IMR-90 (cell line): ENCODE measurements around the gene SORBS1. TPM values are rescaled to one million over a fixed set of nuclear protein-coding genes. Genes with fewer than 3 reads are reported as not detected.
A peak's percentile ranks its signal among the peaks of the same experiment; 100 is the strongest.

Source experiments
- ATAC-seq: fragments of 200-7000 bp; cut with Tn5 transposase; 2 replicates; pipeline ENCODE4 v1.9.1; 2020; ENCODE audit warnings: low read depth, mild to moderate bottlenecking, moderate library complexity
- BruUV-seq: library from RNA; stranded (reverse); fragments of 400-500 nt; replicated peaks from 2 replicates; lab custom pipeline; 2021; lab: Mats Ljungman, UMichigan
- CTCF ChIA-PET: fragments of 300-600 bp; formaldehyde crosslinking; extraction: SDS; loops from one replicate; lab custom pipeline; 2021; ENCODE audit warnings: antibody characterized with exemption; lab: Yijun Ruan, JAX
- POLR2A ChIA-PET: fragments of 300-600 bp; sonication (Branson Sonifier 250); formaldehyde crosslinking; loops from one replicate; lab custom pipeline; 2022; ENCODE audit warnings: antibody characterized with exemption; ENCODE audit not compliant: unreplicated experiment; lab: Charles Lee
- DNase-seq: peaks from one replicate; pipeline ENCODE4 v3.0.0; 2013
- H2AFZ ChIP-seq: replicated peaks from 2 replicates; pipeline ENCODE3; 2013; ENCODE audit warnings: low read length, mild to moderate bottlenecking; ENCODE audit not compliant: poor library complexity
- H2AK5ac ChIP-seq: 2 replicates; pipeline ENCODE4 v1.6.1; 2013; ENCODE audit warnings: low read depth, low read length, inconsistent platforms
- H2AK9ac ChIP-seq: replicated peaks from 2 replicates; pipeline ENCODE3; 2013; ENCODE audit warnings: mild to moderate bottlenecking, low read depth, low read length, moderate library complexity; ENCODE audit not compliant: poor library complexity
- H2BK120ac ChIP-seq: 2 replicates; pipeline ENCODE4 v1.6.1; 2013; ENCODE audit warnings: low read depth, low read length, inconsistent platforms
- H2BK15ac ChIP-seq: 3 replicates; pipeline ENCODE4 v1.6.1; 2013; ENCODE audit warnings: low read depth, low read length, inconsistent platforms
- H2BK20ac ChIP-seq: 2 replicates; pipeline ENCODE4 v1.6.1; 2013; ENCODE audit warnings: low read depth, mild to moderate bottlenecking, inconsistent platforms, low read length, moderate library complexity
- H2BK5ac ChIP-seq: 2 replicates; pipeline ENCODE4 v1.6.1; 2013; ENCODE audit warnings: mild to moderate bottlenecking, low read depth, low read length, inconsistent platforms; ENCODE audit not compliant: poor library complexity, severe bottlenecking
- H3K14ac ChIP-seq: replicated peaks from 2 replicates; pipeline ENCODE4 v1.6.1; 2013; ENCODE audit warnings: low read depth, low read length, inconsistent platforms
- H3K18ac ChIP-seq: 2 replicates; pipeline ENCODE4 v1.6.1; 2013; ENCODE audit warnings: low read depth, low read length, control low read depth
- H3K23ac ChIP-seq: 2 replicates; pipeline ENCODE4 v1.6.1; 2013; ENCODE audit warnings: low read depth, low read length, inconsistent platforms
- H3K27ac ChIP-seq: 2 replicates; pipeline ENCODE4 v1.5.1; 2013; ENCODE audit warnings: mild to moderate bottlenecking, control low read depth, low read length; ENCODE audit not compliant: insufficient read depth
- H3K27me3 ChIP-seq: 2 replicates; pipeline ENCODE4 v1.6.1; 2013; ENCODE audit warnings: low read length; ENCODE audit not compliant: control insufficient read depth, insufficient read depth
- H3K36me3 ChIP-seq: 2 replicates; pipeline ENCODE4 v1.6.1; 2013; ENCODE audit warnings: low read length, mixed read lengths; ENCODE audit not compliant: control insufficient read depth, insufficient read depth
- H3K4ac ChIP-seq: 2 replicates; pipeline ENCODE4 v1.6.1; 2013; ENCODE audit warnings: low read depth, low read length, inconsistent platforms
- H3K4me1 ChIP-seq: 2 replicates; pipeline ENCODE4 v1.6.1; 2013; ENCODE audit warnings: low read length, mixed read lengths; ENCODE audit not compliant: control insufficient read depth, insufficient read depth
- H3K4me2 ChIP-seq: 2 replicates; pipeline ENCODE4 v1.6.1; 2013; ENCODE audit warnings: low read depth, mild to moderate bottlenecking, control low read depth, low read length, moderate library complexity
- H3K4me3 ChIP-seq: 2 replicates; pipeline ENCODE4 v1.5.1; 2013; ENCODE audit warnings: low read depth, mild to moderate bottlenecking, control low read depth, low read length, moderate library complexity; ENCODE audit not compliant: insufficient read depth
- H3K56ac ChIP-seq: 2 replicates; pipeline ENCODE4 v1.6.1; 2013; ENCODE audit warnings: low read length, inconsistent platforms; ENCODE audit not compliant: insufficient read depth; ENCODE audit errors: extremely low read depth
- H3K79me1 ChIP-seq, 2 experiments: 2 replicates each; pipeline ENCODE4 v1.6.1; 2013; ENCODE audit warnings: low read length in 2 of 2, inconsistent platforms in 1 of 2, low read depth in 1 of 2
- H3K9ac ChIP-seq: 2 replicates; pipeline ENCODE4 v1.6.1; 2013; ENCODE audit warnings: low read depth, low read length, control low read depth
- H3K9me1 ChIP-seq: 2 replicates; pipeline ENCODE4 v1.6.1; 2013; ENCODE audit warnings: low read length, inconsistent platforms; ENCODE audit not compliant: insufficient read depth
- H3K9me3 ChIP-seq: 2 replicates; pipeline ENCODE4 v1.6.1; 2013; ENCODE audit warnings: low read length; ENCODE audit not compliant: control insufficient read depth, insufficient read depth
- H4K20me1 ChIP-seq: 2 replicates; pipeline ENCODE4 v1.6.1; 2013; ENCODE audit warnings: low read length, inconsistent platforms; ENCODE audit not compliant: insufficient read depth
- H4K5ac ChIP-seq: 2 replicates; pipeline ENCODE4 v1.6.1; 2013; ENCODE audit warnings: mild to moderate bottlenecking, low read depth, low read length, control low read depth
- H4K8ac ChIP-seq, 2 experiments: 2 replicates each; pipeline ENCODE4 v1.6.1; 2013; ENCODE audit warnings: low read depth in 2 of 2, low read length in 2 of 2, control low read depth in 1 of 2, inconsistent platforms in 1 of 2
- H4K91ac ChIP-seq: 2 replicates; pipeline ENCODE4 v1.6.1; 2013; ENCODE audit warnings: low read depth, low read length, inconsistent platforms; ENCODE audit not compliant: insufficient read depth
- BHLHE40 ChIP-seq: fragments of 150-350 bp; IDR thresholded peaks from 2 replicates; pipeline ENCODE4 v1.6.1; 2016; ENCODE audit warnings: mild to moderate bottlenecking, low read depth, low read length
- CHD1 ChIP-seq: IDR thresholded peaks from 2 replicates; pipeline ENCODE4 v1.6.1; 2012; ENCODE audit warnings: low read depth, low read length, improper control_type of control experiment
- ELK1 ChIP-seq: fragments of 150-350 bp; IDR thresholded peaks from 2 replicates; pipeline ENCODE4 v1.6.1; 2016; ENCODE audit warnings: low read depth, mild to moderate bottlenecking, low read length, moderate library complexity, borderline replicate concordance
- FOS ChIP-seq: fragments of 150-350 bp; IDR thresholded peaks from 2 replicates; pipeline ENCODE4 v1.6.1; 2016; ENCODE audit warnings: low read depth, low read length
- MAZ ChIP-seq: IDR thresholded peaks from 2 replicates; pipeline ENCODE4 v1.6.1; 2012; ENCODE audit warnings: low read depth, mild to moderate bottlenecking, low read length, improper control_type of control experiment, moderate library complexity, borderline replicate concordance
- NFE2L2 ChIP-seq: fragments of 150-350 bp; IDR thresholded peaks from 2 replicates; pipeline ENCODE4 v1.6.1; 2016; ENCODE audit warnings: low read depth, mild to moderate bottlenecking, low read length
- POLR2A ChIP-seq: IDR thresholded peaks from 2 replicates; pipeline ENCODE4 v1.6.1; 2012; ENCODE audit warnings: mild to moderate bottlenecking, low read depth, low read length
- RAD21 ChIP-seq: IDR thresholded peaks from 2 replicates; pipeline ENCODE4 v1.6.1; 2012; ENCODE audit warnings: low read length, improper control_type of control experiment
- RFX5 ChIP-seq: IDR thresholded peaks from 2 replicates; pipeline ENCODE4 v1.8.0; 2012; ENCODE audit warnings: low read depth, mild to moderate bottlenecking, low read length, moderate library complexity
- WGBS, 2 experiments: methylation state at CpG; one replicate each; pipeline versions ENCODE4 v1.1.5 to v1.1.7; 2013; ENCODE audit warnings: missing lambda C conversion rate in 2 of 2; ENCODE audit not compliant: insufficient read length in 1 of 2; ENCODE audit errors: extremely low coverage in 2 of 2; 5-methylcytosine and 5-hydroxymethylcytosine counted together
- dilution Hi-C: fragments of 300-500 bp; cut with HindIII; formaldehyde crosslinking; loops from one replicate; pipeline ENCODE4 v1.14.3; 2018; ENCODE audit warnings: low sequenced_read_pairs; ENCODE audit not compliant: unreplicated experiment
- in situ Hi-C: fragments of 300-500 bp; cut with MboI; formaldehyde crosslinking; loops from 3 replicates; pipeline ENCODE4 v1.14.3; 2019; ENCODE audit warnings: low sequenced_read_pairs, inconsistent platforms, mixed read lengths
- intact Hi-C: fragments of 100-400 bp; cut with micrococcal nuclease; formaldehyde crosslinking; loops from 2 replicates; pipeline ENCODE4 v1.10.0; 2022
- polyA plus RNA-seq, 3 experiments: library from polyadenylated mRNA; depleted of rRNA; stranded (reverse); fragments of >200 nt; gene quantifications; 2 replicates each; pipeline ENCODE4 v1.2.3, GENCODE V29; 2012; ENCODE audit warnings: low replicate concordance in 1 of 3
- total RNA-seq: library from RNA; depleted of rRNA; stranded (reverse); fragments of >200 nt; gene quantifications from 2 replicates; pipeline ENCODE4 v1.2.3, GENCODE V29; 2012

The SORBS1 gene
- total and polyA plus RNA-seq, 2 of the 4 experiments (the other 2 are of a cell fraction), result 0.18 to 0.32 TPM

DNA sequence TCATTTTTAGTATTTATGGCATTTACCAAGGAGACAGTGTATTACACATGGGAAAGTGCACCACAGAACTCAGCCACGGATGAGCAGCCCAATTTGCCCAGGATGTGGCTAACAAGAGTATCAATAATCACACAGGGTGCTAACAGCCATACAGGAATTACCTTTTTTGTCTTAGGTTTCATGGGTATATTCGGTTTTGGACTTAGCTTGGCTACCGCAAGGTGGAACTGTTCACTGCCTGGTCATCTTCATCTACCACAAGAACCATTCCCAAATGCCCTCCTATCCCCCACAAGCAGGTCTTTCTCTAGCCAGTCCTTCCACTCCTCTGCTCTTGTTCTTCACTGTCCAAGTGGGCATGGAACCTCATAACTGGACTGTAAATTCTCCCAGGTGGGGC, 276.4 kb downstream of the SORBS1 start:
- H2BK20ac ChIP-seq, result no peak overlapping the region
- no peak overlapping the region for H3K56ac ChIP-seq
- H4K8ac ChIP-seq, result no peak overlapping the region
- no peaks in the 10 kb centered on the region for H3K27me3 ChIP-seq
- H3K14ac ChIP-seq, result no peak overlapping the region
- no peak overlapping the region for H2BK5ac ChIP-seq
- ATAC-seq (no peak), DNase-seq (no peak)
- H3K4me3 ChIP-seq, result no peak overlapping the region
- H3K9me1 ChIP-seq, result peaks cover 28% of the 10 kb centered on the region
- no peak overlapping the region for H2BK120ac ChIP-seq
- peaks cover 16% of the 10 kb centered on the region for H3K4me1 ChIP-seq
- dilution Hi-C loops (no loop called here), in situ Hi-C loops (no loop called here), intact Hi-C loops (no loop called here)
- BruUV-seq, result no TSS peak
- H3K23ac ChIP-seq, result peak overlapping the region; percentile 86; the same call in 1 of the 2 replicates
- H3K4ac ChIP-seq, result no peak overlapping the region
- no peak overlapping the region for H2AK9ac ChIP-seq
- ChIA-PET POLR2A (no interaction called here), CTCF (no interaction called here)
- no peak overlapping the region for H3K4me2 ChIP-seq
- peaks cover 14 to 81% of the 10 kb centered on the region in 2 experiments for H3K79me1 ChIP-seq
- H3K27ac ChIP-seq, result no peak overlapping the region
- WGBS, 2 experiments, result 100% methylated on average over 1 of the region's 3 CpGs; no CpG with 5 or more reads in 1 of the 2 experiments
- no peak overlapping the region for H4K5ac ChIP-seq
- H2BK15ac ChIP-seq, result no peak overlapping the region
- no peak overlapping the region for H4K91ac ChIP-seq
- no peak overlapping the region for H3K9ac ChIP-seq
- no peak overlapping the region for H3K18ac ChIP-seq
- peaks cover 8% of the 10 kb centered on the region; the same call in 1 of the 2 replicates for H3K36me3 ChIP-seq
- peak overlapping the region; percentile 1; the same call in 1 of the 2 replicates for H2AK5ac ChIP-seq
- TF ChIP-seq FOS, result no peak
- no peak for TF ChIP-seq MAZ
- TF ChIP-seq RAD21, result no peak
- TF ChIP-seq NFE2L2, result no peak
- no peak for TF ChIP-seq ELK1
- no peak for TF ChIP-seq RFX5
- no peak for TF ChIP-seq POLR2A
- no peak for TF ChIP-seq BHLHE40
- no peak for TF ChIP-seq CHD1
- no peak overlapping the region for H2AFZ ChIP-seq
- peaks cover 80% of the 10 kb centered on the region for H4K20me1 ChIP-seq
- no peaks in the 10 kb centered on the region for H3K9me3 ChIP-seq
